OCI-LY7 (cell line): Measurements from ENCODE around the gene TUBA1C. TPM values are rescaled to one million over a fixed set of nuclear protein-coding genes. Genes with fewer than 3 reads are reported as not detected.

Experiments used
- BruUV-seq: library from RNA; stranded (reverse); fragments of 400-500 nt; replicated peaks from 2 replicates; lab custom pipeline; 2021; lab: Mats Ljungman, UMichigan
- CTCF ChIA-PET: fragments of 300-600 bp; sonication (Branson Sonifier 250); formaldehyde crosslinking; loops from one replicate; lab custom pipeline; 2022; ENCODE audit warnings: antibody characterized with exemption; ENCODE audit not compliant: unreplicated experiment; lab: Charles Lee
- POLR2A ChIA-PET: fragments of 300-600 bp; sonication (Branson Sonifier 250); formaldehyde crosslinking; loops from one replicate; lab custom pipeline; 2022; ENCODE audit warnings: antibody characterized with exemption; lab: Charles Lee
- DNase-seq: peaks from one replicate; pipeline ENCODE4 v3.0.0-alpha.2; 2015; ENCODE audit warnings: low spot score
- H2AFZ ChIP-seq: fragments of 200-600 bp; sonication (generic), shearing (Covaris generic); 2 replicates; pipeline ENCODE4 v1.6.1; 2014; ENCODE audit warnings: mild to moderate bottlenecking, antibody characterized with exemption, low read length, moderate library complexity
- H3K27ac ChIP-seq: fragments of 200-600 bp; sonication (generic); 2 replicates; pipeline ENCODE4 v1.5.1; 2014; ENCODE audit warnings: mixed run types, low read depth, mild to moderate bottlenecking, moderate library complexity, low read length, inconsistent platforms; ENCODE audit not compliant: poor library complexity, severe bottlenecking
- H3K36me3 ChIP-seq: fragments of 200-600 bp; sonication (generic); 2 replicates; pipeline ENCODE4 v1.6.1; 2014; ENCODE audit warnings: mild to moderate bottlenecking, antibody characterized with exemption, low read length, moderate library complexity, mixed read lengths; ENCODE audit not compliant: insufficient read depth
- H3K4me1 ChIP-seq: fragments of 200-600 bp; sonication (generic); 2 replicates; pipeline ENCODE4 v1.5.1; 2014; ENCODE audit warnings: mild to moderate bottlenecking, low read length; ENCODE audit not compliant: insufficient read depth, poor library complexity, severe bottlenecking
- H3K4me2 ChIP-seq: fragments of 200-600 bp; sonication (generic); 2 replicates; pipeline ENCODE4 v1.6.1; 2014; ENCODE audit warnings: mild to moderate bottlenecking, low read length
- H3K4me3 ChIP-seq: fragments of 200-600 bp; sonication (generic); 2 replicates; pipeline ENCODE4 v1.5.1; 2014; ENCODE audit warnings: mild to moderate bottlenecking, low read depth, low read length; ENCODE audit not compliant: poor library complexity, severe bottlenecking
- H3K79me2 ChIP-seq: fragments of 200-600 bp; sonication (generic); 2 replicates; pipeline ENCODE4 v1.6.1; 2016; ENCODE audit warnings: low read depth, mild to moderate bottlenecking, low read length, moderate library complexity, mixed read lengths; ENCODE audit not compliant: insufficient read depth
- H3K9me2 ChIP-seq: fragments of 200-600 bp; sonication (generic); 2 replicates; pipeline ENCODE4 v1.6.1; 2016; ENCODE audit warnings: mild to moderate bottlenecking, low read length, mixed read lengths; ENCODE audit not compliant: insufficient read depth
- H3K9me3 ChIP-seq: fragments of 200-600 bp; sonication (generic); 2 replicates; pipeline ENCODE4 v1.6.1; 2014; ENCODE audit warnings: mild to moderate bottlenecking, mixed run types, low read length, mixed read lengths
- H4K20me1 ChIP-seq: fragments of 200-600 bp; sonication (generic); 2 replicates; pipeline ENCODE4 v1.6.1; 2014; ENCODE audit warnings: mild to moderate bottlenecking, antibody characterized with exemption, low read length, moderate library complexity, mixed read lengths; ENCODE audit not compliant: insufficient read depth
- EZH2phosphoT487 ChIP-seq: fragments of 200-600 bp; sonication (generic); IDR thresholded peaks from 2 replicates; pipeline ENCODE4 v1.6.1; 2018; ENCODE audit warnings: low read depth, borderline replicate concordance, mild to moderate bottlenecking, mixed run types, antibody characterized with exemption, low read length, moderate library complexity, mixed read lengths
- intact Hi-C: fragments of 100-400 bp; cut with micrococcal nuclease; formaldehyde crosslinking; loops from one replicate; pipeline ENCODE4 v1.10.0; 2022; ENCODE audit not compliant: unreplicated experiment
- total RNA-seq, 2 experiments: library from RNA; depleted of rRNA in 1 of 2; stranded (reverse); fragments of >200 nt in 1 of 2; shearing (Covaris generic) in 1 of 2; gene quantifications; 2 replicates each; pipeline ENCODE4 v1.2.3, GENCODE V29; 2014 to 2022
- TF ChIP-seq, protein P1 (sequence below): fragments of 200-600 bp; sonication (generic); conservative IDR thresholded peaks from 2 replicates; pipeline ENCODE4 v1.5.1; 2014; ENCODE audit warnings: mild to moderate bottlenecking, antibody characterized with exemption, low read length, moderate library complexity, mixed read lengths

Gene TUBA1C
- total RNA-seq, 2 experiments from 2014 or later, result 276 to 291 TPM

DNA sequence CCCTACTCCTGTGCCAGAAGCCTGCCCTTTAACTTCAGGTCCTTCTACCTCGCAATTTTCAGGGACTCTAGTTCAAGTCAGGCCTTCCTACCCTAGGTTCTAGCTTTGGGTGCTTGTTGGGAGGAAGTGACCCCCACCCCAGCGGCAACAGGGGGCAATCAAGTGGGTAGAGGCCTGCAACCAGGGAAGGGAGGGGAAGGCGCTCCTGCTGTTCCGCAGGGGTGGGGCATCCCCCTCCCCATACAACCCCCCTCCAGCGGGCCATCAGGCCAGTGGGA, 29.9 kb downstream of the TUBA1C start:
- peaks cover 8% of the 10 kb centered on the region for H3K4me1 ChIP-seq
- H3K79me2 ChIP-seq, result no peaks in the 10 kb centered on the region
- no peaks in the 10 kb centered on the region for H3K9me3 ChIP-seq
- H3K4me2 ChIP-seq, result no peak overlapping the region
- CTCF ChIA-PET, result interaction anchor here (0.6 kb wide), 1 partner anchor 28 kb away, joined by 3 read pairs; the partner anchor contains the start of gene TROAP
- no peaks in the 10 kb centered on the region for H3K36me3 ChIP-seq
- H3K27ac ChIP-seq, result no peak overlapping the region
- no peak for DNase-seq
- H3K4me3 ChIP-seq, result no peak overlapping the region
- TF ChIP-seq EZH2phosphoT487, result no peak
- TF ChIP-seq, protein P1, sequence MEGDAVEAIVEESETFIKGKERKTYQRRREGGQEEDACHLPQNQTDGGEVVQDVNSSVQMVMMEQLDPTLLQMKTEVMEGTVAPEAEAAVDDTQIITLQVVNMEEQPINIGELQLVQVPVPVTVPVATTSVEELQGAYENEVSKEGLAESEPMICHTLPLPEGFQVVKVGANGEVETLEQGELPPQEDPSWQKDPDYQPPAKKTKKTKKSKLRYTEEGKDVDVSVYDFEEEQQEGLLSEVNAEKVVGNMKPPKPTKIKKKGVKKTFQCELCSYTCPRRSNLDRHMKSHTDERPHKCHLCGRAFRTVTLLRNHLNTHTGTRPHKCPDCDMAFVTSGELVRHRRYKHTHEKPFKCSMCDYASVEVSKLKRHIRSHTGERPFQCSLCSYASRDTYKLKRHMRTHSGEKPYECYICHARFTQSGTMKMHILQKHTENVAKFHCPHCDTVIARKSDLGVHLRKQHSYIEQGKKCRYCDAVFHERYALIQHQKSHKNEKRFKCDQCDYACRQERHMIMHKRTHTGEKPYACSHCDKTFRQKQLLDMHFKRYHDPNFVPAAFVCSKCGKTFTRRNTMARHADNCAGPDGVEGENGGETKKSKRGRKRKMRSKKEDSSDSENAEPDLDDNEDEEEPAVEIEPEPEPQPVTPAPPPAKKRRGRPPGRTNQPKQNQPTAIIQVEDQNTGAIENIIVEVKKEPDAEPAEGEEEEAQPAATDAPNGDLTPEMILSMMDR, result no peak
- no peak overlapping the region for H2AFZ ChIP-seq
- intact Hi-C loops, result no loop called here
- POLR2A ChIA-PET, result interaction anchor here (1.2 to 1.4 kb wide), 2 partner anchors 15 to 31 kb away, joined by 3 read pairs; no protein-coding TSS in a partner anchor
- H3K9me2 ChIP-seq, result no peaks in the 10 kb centered on the region
- no peaks in the 10 kb centered on the region for H4K20me1 ChIP-seq
- BruUV-seq, result no TSS peak

DNA sequence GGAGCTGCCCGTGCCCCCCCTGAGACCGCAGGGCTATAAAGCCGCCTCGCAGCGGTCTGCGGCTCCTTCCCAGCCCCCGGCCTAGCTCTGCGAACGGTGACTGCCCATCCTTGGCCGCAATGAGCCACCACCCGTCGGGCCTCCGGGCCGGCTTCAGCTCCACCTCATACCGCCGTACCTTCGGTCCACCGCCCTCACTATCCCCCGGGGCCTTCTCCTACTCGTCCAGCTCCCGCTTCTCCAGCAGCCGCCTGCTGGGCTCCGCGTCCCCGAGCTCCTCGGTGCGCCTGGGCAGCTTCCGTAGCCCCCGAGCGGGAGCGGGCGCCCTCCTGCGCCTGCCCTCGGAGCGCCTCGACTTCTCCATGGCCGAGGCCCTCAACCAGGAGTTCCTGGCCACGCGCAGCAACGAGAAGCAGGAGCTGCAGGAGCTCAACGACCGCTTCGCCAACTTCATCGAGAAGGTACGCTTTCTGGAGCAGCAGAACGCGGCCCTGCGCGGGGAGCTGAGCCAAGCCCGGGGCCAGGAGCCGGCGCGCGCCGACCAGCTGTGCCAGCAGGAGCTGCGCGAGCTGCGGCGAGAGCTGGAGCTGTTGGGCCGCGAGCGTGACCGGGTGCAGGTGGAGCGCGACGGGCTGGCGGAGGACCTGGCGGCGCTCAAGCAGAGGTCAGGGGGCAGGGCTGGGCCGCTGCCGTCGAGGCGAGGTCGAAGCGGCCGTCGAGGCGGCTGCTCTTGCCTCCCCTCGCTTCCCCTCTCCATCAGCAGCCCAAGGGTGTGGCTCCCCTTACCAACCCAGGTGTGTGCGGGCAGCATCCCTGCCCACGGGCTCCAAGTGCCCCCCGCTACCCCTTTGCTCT, 30.4 kb downstream of the TUBA1C start, which contains the start of gene PRPH:
Gene PRPH (plus strand): TSS at position 66 of the 855 bp plus-strand sequence. CDS start 54 bp downstream, at position 120.
- ChIA-PET CTCF (no interaction called here), POLR2A (interaction anchor here (0.6 to 1.4 kb wide), 3 partner anchors 16 to 33 kb away, joined by 3 read pairs; no protein-coding TSS in a partner anchor)
- H4K20me1 ChIP-seq, result no peaks in the 10 kb centered on the region
- no peak within 1 kb of the TSS for H3K27ac ChIP-seq
- TF ChIP-seq EZH2phosphoT487, result no peak
- TF ChIP-seq, protein P1, result no peak
- H3K79me2 ChIP-seq, result no peaks in the 10 kb centered on the region
- H3K4me2 ChIP-seq, result no peak within 1 kb of the TSS
- intact Hi-C loops, result no loop called here
- BruUV-seq, result no TSS peak
- H2AFZ ChIP-seq, result no peak within 1 kb of the TSS
- no peaks in the 10 kb centered on the region for H3K36me3 ChIP-seq
- H3K4me1 ChIP-seq, result peaks cover 8% of the 10 kb centered on the region
- no peaks in the 10 kb centered on the region for H3K9me3 ChIP-seq
- no peaks in the 10 kb centered on the region for H3K9me2 ChIP-seq
- no peak for DNase-seq
- H3K4me3 ChIP-seq, result no peak within 1 kb of the TSS
